ENCODE results near the gene CNOT8.

Gene CNOT8

GRCh38 chr5:154916874-154917273 lies 58.4 kb downstream of the CNOT8 start:
- TF ChIP-seq, protein P1, sequence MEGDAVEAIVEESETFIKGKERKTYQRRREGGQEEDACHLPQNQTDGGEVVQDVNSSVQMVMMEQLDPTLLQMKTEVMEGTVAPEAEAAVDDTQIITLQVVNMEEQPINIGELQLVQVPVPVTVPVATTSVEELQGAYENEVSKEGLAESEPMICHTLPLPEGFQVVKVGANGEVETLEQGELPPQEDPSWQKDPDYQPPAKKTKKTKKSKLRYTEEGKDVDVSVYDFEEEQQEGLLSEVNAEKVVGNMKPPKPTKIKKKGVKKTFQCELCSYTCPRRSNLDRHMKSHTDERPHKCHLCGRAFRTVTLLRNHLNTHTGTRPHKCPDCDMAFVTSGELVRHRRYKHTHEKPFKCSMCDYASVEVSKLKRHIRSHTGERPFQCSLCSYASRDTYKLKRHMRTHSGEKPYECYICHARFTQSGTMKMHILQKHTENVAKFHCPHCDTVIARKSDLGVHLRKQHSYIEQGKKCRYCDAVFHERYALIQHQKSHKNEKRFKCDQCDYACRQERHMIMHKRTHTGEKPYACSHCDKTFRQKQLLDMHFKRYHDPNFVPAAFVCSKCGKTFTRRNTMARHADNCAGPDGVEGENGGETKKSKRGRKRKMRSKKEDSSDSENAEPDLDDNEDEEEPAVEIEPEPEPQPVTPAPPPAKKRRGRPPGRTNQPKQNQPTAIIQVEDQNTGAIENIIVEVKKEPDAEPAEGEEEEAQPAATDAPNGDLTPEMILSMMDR (IDR thresholded peaks at IDR 0.05; ENCODE audit: low read depth, low read length, missing control alignments), result no peak
- no peak for DNase-seq (ENCODE audit: low read depth)
- H3K4me3 ChIP-seq (ENCODE audit: low read depth, low read length), result no peak overlapping the region

DNA sequence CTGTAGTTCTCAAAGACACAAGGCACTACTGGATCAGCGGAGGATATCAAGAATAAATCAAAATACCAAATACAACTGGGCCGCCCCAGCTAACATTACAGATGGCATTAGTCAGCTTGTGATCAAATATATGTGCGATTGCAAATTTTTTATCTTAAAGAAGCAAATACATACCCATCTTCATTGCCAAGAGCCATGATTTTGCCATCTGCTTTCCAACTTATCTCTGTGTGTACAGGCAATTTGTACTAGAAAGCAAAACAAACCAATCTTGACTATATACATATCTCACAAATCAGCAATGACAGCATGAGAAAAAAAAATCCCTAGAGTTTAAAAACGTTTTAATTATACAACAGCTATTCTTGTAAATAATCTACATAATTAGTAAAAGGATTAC lies 59.3 kb downstream of the CNOT8 start:
- H3K4me3 ChIP-seq (ENCODE audit: low read depth, low read length), result no peak overlapping the region
- TF ChIP-seq, protein P1 (IDR thresholded peaks at IDR 0.05; ENCODE audit: low read depth, low read length, missing control alignments), result no peak
- DNase-seq (ENCODE audit: low read depth), result no peak

DNA sequence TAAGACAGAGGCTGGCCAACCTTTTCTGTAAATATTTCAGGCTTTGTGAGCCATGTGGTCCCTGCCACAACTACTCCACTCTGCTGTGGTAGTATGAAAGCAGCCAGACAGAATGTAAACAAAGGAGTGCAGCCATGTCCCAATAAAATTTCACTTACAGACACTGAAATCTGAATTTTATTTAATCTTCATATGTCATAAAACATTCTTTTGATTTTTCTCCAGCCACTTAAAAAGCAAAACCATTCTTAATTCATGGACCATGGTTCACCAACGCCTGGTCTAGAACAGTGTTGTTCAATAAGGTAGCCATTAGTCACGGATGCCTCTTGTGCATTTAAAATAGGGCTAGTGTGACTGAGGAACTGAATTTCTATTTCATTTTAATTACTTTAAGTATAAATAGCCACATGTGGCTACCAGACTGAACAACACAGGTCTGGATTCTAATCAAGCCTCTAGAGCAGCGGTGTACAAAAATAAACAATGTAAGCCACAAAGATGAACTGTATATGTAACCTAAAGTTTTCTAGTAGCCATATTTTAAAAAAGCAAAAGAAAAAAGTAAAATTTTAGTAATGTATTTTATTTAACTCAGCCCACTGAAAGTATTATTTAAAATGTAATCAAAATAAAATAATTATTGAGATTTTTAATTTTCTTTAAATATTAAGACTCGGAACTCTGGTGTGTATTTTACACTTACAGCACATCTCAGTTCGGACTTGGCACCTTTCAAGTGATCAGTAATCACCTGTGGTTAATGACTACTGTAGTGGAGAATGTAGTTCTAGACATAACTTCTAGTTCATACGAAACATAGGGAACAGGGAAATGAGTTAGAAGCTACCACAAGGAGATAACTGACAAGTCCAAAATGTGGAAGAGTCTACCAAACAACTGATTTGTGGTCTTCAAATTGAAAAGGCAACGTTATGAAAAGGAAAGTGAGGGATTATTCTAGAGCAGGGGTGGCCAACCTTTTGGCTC lies 65.3 kb downstream of the CNOT8 start:
- TF ChIP-seq, protein P1 (IDR thresholded peaks at IDR 0.05; ENCODE audit: low read depth, low read length, missing control alignments), result no peak
- no peak overlapping the region for H3K4me3 ChIP-seq (ENCODE audit: low read depth, low read length)
- DNase-seq (ENCODE audit: low read depth), result no peak
